Lung (tissue), 12 donors: ENCODE results near the gene PKN2. TPM values are rescaled to one million over a fixed set of nuclear protein-coding genes. Genes with fewer than 3 reads are reported as not detected.

ENCODE experiments used
- ATAC-seq: fragments of 200-7000 bp; cut with Tn5 transposase; one replicate; pipeline ENCODE4 v1.9.1; 2020; ENCODE audit warnings: moderate number of reproducible peaks; ENCODE audit not compliant: insufficient read depth, low FRiP score
- DNase-seq, 3 donors: peaks; one replicate each; pipeline ENCODE4 v3.0.0-alpha.2; 2013 to 2017
- H3K27ac ChIP-seq, 2 donors: one replicate each; pipeline ENCODE4 v1.5.1; 2013; ENCODE audit warnings: mild to moderate bottlenecking in 2 of 2, moderate library complexity in 2 of 2, control low read depth in 1 of 2, inconsistent platforms in 1 of 2, low read depth in 1 of 2, low read length in 1 of 2
- H3K27me3 ChIP-seq, 3 donors: one replicate each; pipeline ENCODE4 v1.5.1; 2013; ENCODE audit warnings: low read length in 2 of 3; ENCODE audit not compliant: control insufficient read depth in 3 of 3, insufficient read depth in 3 of 3
- H3K36me3 ChIP-seq, 4 donors: one replicate each; pipeline ENCODE4 v1.5.1; 2013; ENCODE audit warnings: low read length in 4 of 4, mild to moderate bottlenecking in 1 of 4, moderate library complexity in 1 of 4; ENCODE audit not compliant: control insufficient read depth in 4 of 4, insufficient read depth in 4 of 4
- H3K4me1 ChIP-seq, 5 donors: one replicate each; pipeline ENCODE4 v1.5.1; 2013; ENCODE audit warnings: low read length in 5 of 5, mild to moderate bottlenecking in 2 of 5, moderate library complexity in 1 of 5; ENCODE audit not compliant: control insufficient read depth in 5 of 5, insufficient read depth in 5 of 5
- H3K4me3 ChIP-seq: one replicate; pipeline ENCODE4 v1.5.1; 2013; ENCODE audit warnings: mild to moderate bottlenecking, control low read depth, moderate library complexity
- H3K9ac ChIP-seq, 2 donors: one replicate each; pipeline ENCODE4 v1.5.1; 2013; ENCODE audit warnings: low read length in 2 of 2, control low read depth in 1 of 2; ENCODE audit not compliant: insufficient read depth in 1 of 2
- H3K9me3 ChIP-seq, 4 donors: one replicate each; pipeline ENCODE4 v1.5.1; 2013; ENCODE audit warnings: low read length in 3 of 4, mild to moderate bottlenecking in 1 of 4, moderate library complexity in 1 of 4; ENCODE audit not compliant: control insufficient read depth in 4 of 4, insufficient read depth in 3 of 4
- CTCF ChIP-seq: IDR thresholded peaks from 2 replicates; pipeline ENCODE4 v1.5.1; 2012; ENCODE audit warnings: mild to moderate bottlenecking; ENCODE audit errors: control extremely low read depth, extremely low read depth
- WGBS, 2 donors: extraction: QIAGEN DNeasy Blood & Tissue Kit; methylation state at CpG; one replicate each; pipeline ENCODE4 v1.1.7; 2013; 5-methylcytosine and 5-hydroxymethylcytosine counted together
- polyA plus RNA-seq, 2 donors: library from polyadenylated mRNA; stranded (reverse); fragments of 200-250 nt; gene quantifications; one replicate each; pipeline ENCODE4 v1.2.1, GENCODE V29; 2013
- total RNA-seq, 2 donors: library from RNA; depleted of rRNA in 1 of 2; stranded (reverse); fragments of >200 nt in 1 of 2; gene quantifications; one replicate each; pipeline ENCODE4 v1.2.1, GENCODE V29; 2014 to 2021
- donor health status: control.
- donor health status: control.
- donor health status: Bipolar disorder and iron deficiency.
- donor health status: healthy.
- donor health status: DM: yes; HTN: yes; CAD: no.

The PKN2 gene
- total and polyA plus RNA-seq, 4 donors, result 9.5 to 130 (median 24.8) TPM

GRCh38 chr1:88800382-88801051, 116.4 kb downstream of the PKN2 start:
- H3K9ac ChIP-seq, result no peak overlapping the region
- ATAC-seq (peak; percentile 69), DNase-seq (peak in 2 of 3 donors; percentile 7 to 27)
- peaks cover 4 to 55% (median 28%) of the 10 kb centered on the region in 4 donors for H3K36me3 ChIP-seq
- no peak overlapping the region for H3K27ac ChIP-seq
- peaks cover 0 to 9% (median 0%) of the 10 kb centered on the region in 5 donors for H3K4me1 ChIP-seq
- no peaks in the 10 kb centered on the region for H3K27me3 ChIP-seq
- H3K9me3 ChIP-seq, result no peaks in the 10 kb centered on the region
- H3K4me3 ChIP-seq, result no peak overlapping the region
- 84 to 86% methylated on average over 5 of the region's 5 CpGs for WGBS, 2 donors
- TF ChIP-seq CTCF, result peak; percentile 52

- WGBS, 2 donors, result 95 to 97% methylated on average over 9 of the region's 9 CpGs
These were observed 117.6 kb downstream of the PKN2 start for GRCh38 chr1:88801575-88802208.

GRCh38 chr1:88802404-88802803, 118.3 kb downstream of the PKN2 start:
- no peak for TF ChIP-seq CTCF
- H3K9ac ChIP-seq, result no peak overlapping the region
- H3K4me3 ChIP-seq, result no peak overlapping the region
- no peak for ATAC-seq
- 94 to 96% methylated on average over 7 of the region's 7 CpGs for WGBS, 2 donors
- DNase-seq, result no peak
- no peak overlapping the region for H3K27ac ChIP-seq
- H3K36me3 ChIP-seq, result peaks cover 7 to 59% (median 31%) of the 10 kb centered on the region in 4 donors
- no peaks in the 10 kb centered on the region for H3K9me3 ChIP-seq
- H3K27me3 ChIP-seq, result no peaks in the 10 kb centered on the region
- no peaks in the 10 kb centered on the region for H3K4me1 ChIP-seq

More at GRCh38 chr1:88801575-88802208, 117.6 kb downstream of the PKN2 start:
- no peak for ATAC-seq
- peaks cover 6 to 59% (median 31%) of the 10 kb centered on the region in 4 donors for H3K36me3 ChIP-seq
- peaks cover 0 to 3% (median 0%) of the 10 kb centered on the region in 5 donors for H3K4me1 ChIP-seq
- H3K27ac ChIP-seq, result no peak overlapping the region
- H3K9ac ChIP-seq, result no peak overlapping the region
- DNase-seq, result no peak
- no peak overlapping the region for H3K4me3 ChIP-seq
- no peaks in the 10 kb centered on the region for H3K27me3 ChIP-seq
- no peaks in the 10 kb centered on the region for H3K9me3 ChIP-seq
- no peak for TF ChIP-seq CTCF
